H1 (cell line): Measurements from ENCODE around the gene ADK. TPM values are rescaled to one million over a fixed set of nuclear protein-coding genes. Genes with fewer than 3 reads are reported as not detected.

Experiments used
- CTCF ChIA-PET: fragments of 300-600 bp; sonication (Branson Sonifier 250); formaldehyde crosslinking; loops from one replicate; lab custom pipeline; 2021; ENCODE audit not compliant: partially characterized antibody; lab: Charles Lee
- POLR2A ChIA-PET: fragments of 300-600 bp; sonication (Branson Sonifier 250); formaldehyde crosslinking; loops from one replicate; lab custom pipeline; 2021; ENCODE audit warnings: inconsistent platforms; ENCODE audit not compliant: partially characterized antibody; lab: Charles Lee
- DNase-seq, 2 experiments: peaks; one replicate each; pipeline versions ENCODE4 v3.0.0 to v3.0.0-alpha.2; 2010 to 2022; ENCODE audit warnings: low spot score in 2 of 2, low read depth in 1 of 2, mixed read lengths in 1 of 2
- FAIRE-seq: peaks from 2 replicates; lab custom pipeline; 2011; peaks lifted over from hg19 to GRCh38; lab: Jason Lieb, UNC
- H2AFZ ChIP-seq: 2 replicates; pipeline ENCODE4 v1.8.1; 2012; ENCODE audit warnings: low read length, inconsistent platforms
- H2AK5ac ChIP-seq: 2 replicates; pipeline ENCODE4 v1.6.1; 2013; ENCODE audit warnings: low read depth, low read length
- H2BK120ac ChIP-seq: replicated peaks from 2 replicates; pipeline ENCODE3; 2013; ENCODE audit warnings: low read depth, low read length, inconsistent platforms
- H2BK12ac ChIP-seq: 2 replicates; pipeline ENCODE4 v1.6.1; 2013; ENCODE audit warnings: low read depth, low read length
- H2BK15ac ChIP-seq: 2 replicates; pipeline ENCODE4 v1.6.1; 2013; ENCODE audit warnings: low read length
- H2BK20ac ChIP-seq: 2 replicates; pipeline ENCODE4 v1.6.1; 2013; ENCODE audit warnings: low read length
- H2BK5ac ChIP-seq: 2 replicates; pipeline ENCODE4 v1.6.1; 2013; ENCODE audit warnings: low read depth, low read length
- H3K14ac ChIP-seq: 2 replicates; pipeline ENCODE4 v1.6.1; 2013; ENCODE audit warnings: inconsistent platforms; ENCODE audit not compliant: insufficient read length
- H3K18ac ChIP-seq: 2 replicates; pipeline ENCODE4 v1.6.1; 2013; ENCODE audit warnings: low read length; ENCODE audit errors: extremely low read depth
- H3K23ac ChIP-seq: 2 replicates; pipeline ENCODE4 v1.6.1; 2013; ENCODE audit warnings: inconsistent platforms; ENCODE audit not compliant: insufficient read length
- H3K23me2 ChIP-seq: 2 replicates; pipeline ENCODE4 v1.6.1; 2013; ENCODE audit warnings: low read depth, low read length
- H3K27ac ChIP-seq: 2 replicates; pipeline ENCODE4 v1.6.1; 2011; ENCODE audit warnings: low read depth, low read length, inconsistent platforms
- H3K27me3 ChIP-seq, 4 experiments: replicated peaks in 1 of 4; 1 replicate in 1 of 4; 2 replicates in 3 of 4; pipeline versions ENCODE4 v1.6.1 to v1.8.1; 2011 to 2013; ENCODE audit warnings: low read length in 3 of 4, mild to moderate bottlenecking in 3 of 4, inconsistent platforms in 2 of 4, mixed read lengths in 2 of 4, moderate library complexity in 1 of 4; ENCODE audit not compliant: control insufficient read depth in 3 of 4, insufficient read depth in 3 of 4; ENCODE audit errors: extremely low read depth in 1 of 4
- H3K36me3 ChIP-seq, 4 experiments: 2 replicates each; pipeline versions ENCODE4 v1.6.1 to v1.8.1; 2011 to 2013; ENCODE audit warnings: mild to moderate bottlenecking in 4 of 4, low read length in 3 of 4, moderate library complexity in 2 of 4, control low read depth in 1 of 4, inconsistent platforms in 1 of 4; ENCODE audit not compliant: insufficient read depth in 4 of 4, control insufficient read depth in 2 of 4
- H3K4ac ChIP-seq: replicated peaks from 2 replicates; pipeline ENCODE3; 2013; ENCODE audit warnings: low read length, low read depth, mixed read lengths, inconsistent platforms; ENCODE audit not compliant: insufficient read length
- H3K4me1 ChIP-seq, 4 experiments: replicated peaks in 1 of 4; 1 replicate in 1 of 4; 2 replicates in 3 of 4; pipeline versions ENCODE4 v1.6.1 to v1.8.1; 2011 to 2013; ENCODE audit warnings: low read length in 3 of 4, inconsistent platforms in 2 of 4, mixed read lengths in 1 of 4; ENCODE audit not compliant: insufficient read depth in 4 of 4, control insufficient read depth in 3 of 4
- H3K4me2 ChIP-seq, 2 experiments: 2 replicates each; pipeline versions ENCODE4 v1.6.1 to v1.8.1; 2011 to 2013; ENCODE audit warnings: low read depth in 2 of 2, low read length in 2 of 2, control low read depth in 1 of 2, inconsistent platforms in 1 of 2, mild to moderate bottlenecking in 1 of 2; ENCODE audit not compliant: insufficient read depth in 1 of 2
- H3K4me3 ChIP-seq, 4 experiments: fragments of 200-600, 300-600 bp in 1 of 4; sonication (generic), shearing (Covaris generic), sonication (Bioruptor Twin) in 1 of 4; 2 replicates each; pipeline versions ENCODE4 v1.5.1 to v1.8.1; 2011 to 2016; ENCODE audit warnings: low read length in 4 of 4, low read depth in 3 of 4, control low read depth in 2 of 4, inconsistent platforms in 2 of 4, mild to moderate bottlenecking in 2 of 4, mixed read lengths in 1 of 4, moderate library complexity in 1 of 4; ENCODE audit not compliant: insufficient read depth in 2 of 4; ENCODE audit errors: extremely low read depth in 1 of 4
- H3K56ac ChIP-seq: replicated peaks from 2 replicates; pipeline ENCODE3; 2013; ENCODE audit warnings: low read depth, mild to moderate bottlenecking, mixed read lengths, low read length, inconsistent platforms; ENCODE audit not compliant: insufficient read length
- H3K79me1 ChIP-seq: 2 replicates; pipeline ENCODE4 v1.6.1; 2013; ENCODE audit warnings: low read depth, low read length, control low read depth
- H3K79me2 ChIP-seq, 2 experiments: 2 replicates each; pipeline versions ENCODE4 v1.6.1 to v1.8.1; 2012 to 2013; ENCODE audit warnings: low read length in 2 of 2, mild to moderate bottlenecking in 2 of 2, inconsistent platforms in 1 of 2; ENCODE audit not compliant: insufficient read depth in 2 of 2, control insufficient read depth in 1 of 2
- H3K9ac ChIP-seq, 4 experiments: replicated peaks in 1 of 4; 1 replicate in 1 of 4; 2 replicates in 3 of 4; pipeline versions ENCODE4 v1.6.1 to v1.8.1; 2011 to 2013; ENCODE audit warnings: low read depth in 3 of 4, low read length in 3 of 4, control low read depth in 2 of 4, mild to moderate bottlenecking in 2 of 4, moderate library complexity in 2 of 4, inconsistent platforms in 1 of 4; ENCODE audit errors: extremely low read depth in 1 of 4
- H3K9me3 ChIP-seq, 2 experiments: 2 replicates each; pipeline versions ENCODE4 v1.6.1 to v1.8.1; 2012 to 2013; ENCODE audit warnings: mild to moderate bottlenecking in 2 of 2, moderate library complexity in 2 of 2, control low read depth in 1 of 2, inconsistent platforms in 1 of 2, low read depth in 1 of 2, low read length in 1 of 2, mixed read lengths in 1 of 2; ENCODE audit not compliant: insufficient read depth in 2 of 2
- H4K20me1 ChIP-seq, 2 experiments: replicated peaks in 1 of 2; 2 replicates each; pipeline versions ENCODE3 to v1.8.1; 2011 to 2013; ENCODE audit warnings: inconsistent platforms in 2 of 2, low read length in 2 of 2, mild to moderate bottlenecking in 1 of 2; ENCODE audit not compliant: insufficient read depth in 2 of 2, control insufficient read depth in 1 of 2
- H4K5ac ChIP-seq: 2 replicates; pipeline ENCODE4 v1.6.1; 2013; ENCODE audit warnings: low read length, low read depth, mixed read lengths, inconsistent platforms; ENCODE audit not compliant: insufficient read length
- H4K8ac ChIP-seq: 2 replicates; pipeline ENCODE4 v1.8.0; 2013; ENCODE audit warnings: mild to moderate bottlenecking, moderate library complexity, low read length, inconsistent platforms; ENCODE audit not compliant: insufficient read depth; ENCODE audit errors: extremely low read depth
- H4K91ac ChIP-seq: replicated peaks from 2 replicates; pipeline ENCODE3; 2013; ENCODE audit warnings: low read length, mixed read lengths, inconsistent platforms; ENCODE audit not compliant: insufficient read length
- BACH1 ChIP-seq: IDR thresholded peaks from 2 replicates; pipeline ENCODE4 v1.6.1; 2012; ENCODE audit warnings: low read length, improper control_type of control experiment
- CBX5 ChIP-seq: fragments of 300-800, 300-1000 bp; sonication (generic); IDR thresholded peaks from 2 replicates; pipeline ENCODE4 v1.7.1; 2016; ENCODE audit warnings: antibody characterized with exemption, low read length, low read depth
- CBX8 ChIP-seq: fragments of 300-800, 300-1000 bp; sonication (generic); IDR thresholded peaks from 2 replicates; pipeline ENCODE4 v1.7.1; 2016; ENCODE audit warnings: low read depth, low read length, borderline replicate concordance
- EGR1 ChIP-seq: IDR thresholded peaks from 2 replicates; pipeline ENCODE4 v1.6.1; 2011; ENCODE audit warnings: low read depth, low read length, borderline replicate concordance
- GABPA ChIP-seq: IDR thresholded peaks from 2 replicates; pipeline ENCODE4 v1.6.1; 2011; ENCODE audit warnings: mild to moderate bottlenecking, low read length, moderate library complexity, borderline replicate concordance; ENCODE audit not compliant: insufficient read depth
- GTF2F1 ChIP-seq: IDR thresholded peaks from 2 replicates; pipeline ENCODE4 v1.6.1; 2012; ENCODE audit warnings: low read depth, low read length, improper control_type of control experiment, borderline replicate concordance
- SIN3A ChIP-seq, 2 experiments: IDR thresholded peaks in 1 of 2; conservative IDR thresholded peaks in 1 of 2; 2 replicates each; pipeline ENCODE4 v1.6.1; 2011 to 2012; ENCODE audit warnings: low read length in 2 of 2, improper control_type of control experiment in 1 of 2, low read depth in 1 of 2, mild to moderate bottlenecking in 1 of 2
- SIX5 ChIP-seq: IDR thresholded peaks from 2 replicates; pipeline ENCODE4 v1.6.1; 2011; ENCODE audit warnings: mild to moderate bottlenecking, low read depth, low read length
- SP2 ChIP-seq: IDR thresholded peaks from 2 replicates; pipeline ENCODE4 v1.6.1; 2012; ENCODE audit warnings: mild to moderate bottlenecking, low read length, inconsistent platforms
- ZNF274 ChIP-seq: IDR thresholded peaks from 2 replicates; pipeline ENCODE4 v1.7.0; 2012; ENCODE audit warnings: low read length, borderline replicate concordance; ENCODE audit errors: extremely low read depth
- WGBS, 2 experiments: shearing (Covaris generic) in 1 of 2; methylation state at CpG; one replicate each; pipeline versions ENCODE4 v1.1.6 to v1.1.7; 2013 to 2015; ENCODE audit warnings: low lambda C conversion rate in 2 of 2, mixed read lengths in 2 of 2, inconsistent platforms in 1 of 2, low coverage in 1 of 2, missing lambda C conversion rate in 1 of 2; ENCODE audit not compliant: insufficient replicate concordance in 2 of 2, insufficient coverage in 1 of 2, insufficient read length in 1 of 2; ENCODE audit errors: extremely low coverage in 1 of 2, missing lambda C conversion rate in 1 of 2; 5-methylcytosine and 5-hydroxymethylcytosine counted together
- polyA plus RNA-seq, 7 experiments: library from polyadenylated mRNA; depleted of rRNA in 3 of 7; stranded (reverse) in 5 of 7; unstranded in 2 of 7; fragments of >200 nt in 5 of 7; fragments of 200-250 nt in 2 of 7; gene quantifications; 1 replicate in 5 of 7; 2 replicates in 1 of 7; 4 replicates in 1 of 7; pipeline versions ENCODE4 v1.2.1 to v1.2.3, GENCODE V29; 2011 to 2013; ENCODE audit warnings: missing spikeins in 2 of 7, mixed read lengths in 2 of 7
- total RNA-seq: library from RNA; stranded (reverse); fragmentation: NEBNext Ultra II Directional; extraction: Animal tissue kit (Norgen Biotek cat#: 25700); gene quantifications from 2 replicates; pipeline ENCODE4 v1.2.1, GENCODE V29; 2021
- TF ChIP-seq, protein P1 (sequence below): IDR thresholded peaks from 2 replicates; pipeline ENCODE4 v1.6.1; 2011; ENCODE audit warnings: low read length, improper control_type of control experiment
- TF ChIP-seq, protein P2 (sequence below): IDR thresholded peaks from 2 replicates; pipeline ENCODE4 v1.6.1; 2012; ENCODE audit warnings: low read length, inconsistent platforms

Gene ADK
- total and polyA plus RNA-seq, 2 of the 8 experiments (the other 6 are each of a cell fraction or from before 2014, with no cell fraction given), result 12.3 to 42.4 TPM

- Histone ChIP-seq H2BK5ac (no peak overlapping the region), H3K14ac (no peak overlapping the region), H3K9me3 (no peaks in the 10 kb centered on the region; a peak in 1 of 4 replicates), H3K4me2 (no peak overlapping the region), H2BK15ac (no peak overlapping the region), H3K27ac (no peak overlapping the region), H3K4me3 (no peak overlapping the region), H3K79me2 (no peaks in the 10 kb centered on the region), H2AFZ (no peak overlapping the region), H4K8ac (no peak overlapping the region), H3K23ac (no peak overlapping the region), H4K91ac (no peak overlapping the region), H3K36me3 (no peaks in the 10 kb centered on the region), H2BK12ac (no peak overlapping the region), H3K4me1 (no peaks in the 10 kb centered on the region), H3K23me2 (no peaks in the 10 kb centered on the region), H4K5ac (no peak overlapping the region), H4K20me1 (no peaks in the 10 kb centered on the region), H3K4ac (no peak overlapping the region), H2BK20ac (no peak overlapping the region), H3K56ac (no peak overlapping the region), H2BK120ac (no peak overlapping the region), H3K9ac (no peak overlapping the region), H2AK5ac (no peak overlapping the region), H3K18ac (no peak overlapping the region), H3K27me3 (no peaks in the 10 kb centered on the region), H3K79me1 (no peaks in the 10 kb centered on the region)
- FAIRE-seq (no peak), DNase-seq (no peak)
- POLR2A ChIA-PET, result no interaction called here
- 97% methylated on average over 1 of the region's 1 CpG; no CpG with 5 or more reads in 1 of the 2 experiments for WGBS, 2 experiments
- CTCF ChIA-PET, result no interaction called here
- TF ChIP-seq ZNF274 (no peak), EGR1 (no peak), SIN3A (conservative IDR thresholded peaks at IDR 0.05 in 1 of 2, IDR thresholded peaks at IDR 0.05 in 1 of 2; ENCODE audit: low read depth in 1 of 2, low read length in 2 of 2) (no peak), SP2 (no peak), GTF2F1 (no peak), GABPA (no peak), CBX8 (no peak), SIX5 (no peak), BACH1 (no peak), CBX5 (no peak)
- TF ChIP-seq, protein P1, sequence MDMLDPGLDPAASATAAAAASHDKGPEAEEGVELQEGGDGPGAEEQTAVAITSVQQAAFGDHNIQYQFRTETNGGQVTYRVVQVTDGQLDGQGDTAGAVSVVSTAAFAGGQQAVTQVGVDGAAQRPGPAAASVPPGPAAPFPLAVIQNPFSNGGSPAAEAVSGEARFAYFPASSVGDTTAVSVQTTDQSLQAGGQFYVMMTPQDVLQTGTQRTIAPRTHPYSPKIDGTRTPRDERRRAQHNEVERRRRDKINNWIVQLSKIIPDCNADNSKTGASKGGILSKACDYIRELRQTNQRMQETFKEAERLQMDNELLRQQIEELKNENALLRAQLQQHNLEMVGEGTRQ, result no peak
- TF ChIP-seq, protein P2, sequence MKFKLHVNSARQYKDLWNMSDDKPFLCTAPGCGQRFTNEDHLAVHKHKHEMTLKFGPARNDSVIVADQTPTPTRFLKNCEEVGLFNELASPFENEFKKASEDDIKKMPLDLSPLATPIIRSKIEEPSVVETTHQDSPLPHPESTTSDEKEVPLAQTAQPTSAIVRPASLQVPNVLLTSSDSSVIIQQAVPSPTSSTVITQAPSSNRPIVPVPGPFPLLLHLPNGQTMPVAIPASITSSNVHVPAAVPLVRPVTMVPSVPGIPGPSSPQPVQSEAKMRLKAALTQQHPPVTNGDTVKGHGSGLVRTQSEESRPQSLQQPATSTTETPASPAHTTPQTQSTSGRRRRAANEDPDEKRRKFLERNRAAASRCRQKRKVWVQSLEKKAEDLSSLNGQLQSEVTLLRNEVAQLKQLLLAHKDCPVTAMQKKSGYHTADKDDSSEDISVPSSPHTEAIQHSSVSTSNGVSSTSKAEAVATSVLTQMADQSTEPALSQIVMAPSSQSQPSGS, result no peak
Observed at GRCh38 chr10:74486659-74487058, 335.6 kb downstream of the ADK start.
